GM13977 (cell line): Measurements from ENCODE around the gene COPZ1.

Experiments
- DNase-seq: peaks from one replicate; pipeline ENCODE4 v3.0.0; 2012; ENCODE audit warnings: low spot score
- CTCF ChIP-seq: IDR thresholded peaks from 2 replicates; pipeline ENCODE4 v1.5.1; 2012; ENCODE audit warnings: mild to moderate bottlenecking, control low read depth; ENCODE audit not compliant: insufficient read depth; ENCODE audit errors: extremely low read depth, missing control alignments
- in situ Hi-C: fragments of 300-500 bp; cut with MboI; formaldehyde crosslinking; loops from one replicate; pipeline ENCODE4 v1.12.0; 2022; ENCODE audit warnings: low sequenced_read_pairs, low pct_unique_long_range_greater_than_20kb, mixed read lengths, inconsistent platforms; ENCODE audit not compliant: unreplicated experiment

Gene COPZ1

GRCh38 chr12:54397157-54397556 lies 72.2 kb downstream of the COPZ1 start:
- in situ Hi-C loops: loop anchor here (5.0 kb wide), 1 partner anchor 45 kb away; no protein-coding TSS in a partner anchor
- TF ChIP-seq CTCF: no peak
- no peak for DNase-seq

- no peak for TF ChIP-seq CTCF
- in situ Hi-C loops: loop anchor here (5.0 kb wide), 1 partner anchor 44 kb away; no protein-coding TSS in a partner anchor
- DNase-seq: no peak
These were observed 73.3 kb downstream of the COPZ1 start for GRCh38 chr12:54398218-54398617.

DNA sequence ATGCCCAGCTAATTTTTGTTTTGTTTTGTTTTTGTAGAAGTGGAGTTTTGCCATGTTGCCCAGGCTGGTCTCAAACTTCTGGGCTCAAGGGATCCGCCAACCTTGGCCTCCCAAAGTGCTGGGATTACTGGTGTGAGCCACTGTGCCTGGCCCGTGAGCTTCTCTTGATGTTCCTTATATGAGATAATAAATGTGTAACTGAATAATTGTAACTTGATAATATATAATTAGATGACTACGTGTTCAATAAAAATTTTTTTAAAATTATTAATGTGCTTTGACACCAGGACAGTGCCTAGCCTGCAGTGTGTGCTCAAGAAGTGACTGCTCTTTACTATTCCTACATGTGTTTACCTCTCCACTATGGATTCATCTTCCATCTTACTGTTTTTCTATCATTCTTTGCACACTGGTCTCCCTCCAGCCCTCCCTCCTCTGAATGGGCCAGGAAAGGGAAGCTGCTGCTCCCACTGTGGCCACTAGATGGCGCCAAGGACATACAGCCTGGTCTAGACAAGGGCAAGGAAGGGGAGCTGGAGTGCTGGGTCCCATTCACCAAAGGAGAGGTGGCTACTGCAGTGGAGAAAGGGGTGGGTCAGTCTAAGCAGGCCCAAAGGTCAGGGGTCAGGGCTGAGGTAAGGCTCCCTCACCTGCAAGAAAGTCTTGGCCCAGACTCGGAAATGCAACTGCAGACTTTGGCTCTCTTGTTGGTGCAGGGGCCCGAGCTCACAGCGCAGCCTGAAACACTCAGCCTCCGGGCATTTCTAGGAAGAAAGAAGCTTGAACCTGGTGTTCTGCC lies 74.3 kb downstream of the COPZ1 start:
- peak; percentile 99 for TF ChIP-seq CTCF
- in situ Hi-C loops: loop anchor here (5.0 kb wide), 1 partner anchor 43 kb away; no protein-coding TSS in a partner anchor
- DNase-seq: peak; percentile 85

DNA sequence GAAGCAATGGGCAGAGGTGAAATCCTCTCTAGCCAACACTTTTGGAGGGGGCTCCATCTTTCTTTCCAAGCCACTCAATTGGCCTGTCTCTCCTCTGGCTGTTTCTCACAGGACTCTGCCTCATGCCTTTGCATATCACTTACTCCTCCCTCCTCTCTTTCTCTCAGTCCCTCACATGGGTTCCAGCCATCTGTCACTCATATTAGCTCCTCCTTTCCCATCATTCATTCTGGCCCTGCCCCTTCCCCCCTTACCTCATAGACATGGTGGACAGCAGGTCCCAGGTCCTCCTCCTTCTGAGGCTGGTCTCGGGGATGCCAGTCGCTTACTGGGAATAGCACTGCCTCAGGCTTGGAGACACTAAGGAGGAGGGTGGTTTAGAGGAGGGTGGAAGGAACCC lies 76.2 kb downstream of the COPZ1 start:
- no peak for DNase-seq
- no peak for TF ChIP-seq CTCF
- in situ Hi-C loops: no loop called here
